ENCODE measurements around the gene XIRP1.

The XIRP1 gene

DNA sequence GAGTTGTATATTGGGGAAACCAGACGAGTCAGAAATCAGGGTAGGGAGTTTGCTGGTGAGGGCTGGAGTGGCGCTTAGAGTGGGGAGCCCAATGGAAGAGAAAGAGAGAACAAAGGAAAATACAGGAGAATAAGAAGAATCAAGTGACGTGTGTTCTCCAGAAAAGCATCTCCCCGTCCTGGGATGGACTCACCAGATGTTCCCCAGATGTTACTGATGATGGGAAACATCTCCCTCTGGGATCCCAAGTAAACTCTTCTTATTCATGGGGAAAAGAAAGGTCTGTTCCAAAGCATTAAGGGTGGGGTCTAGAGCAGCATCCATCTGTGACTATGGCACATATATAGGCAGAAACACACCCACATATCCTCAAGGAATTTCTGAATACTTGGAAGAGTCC lies 36.0 kb downstream of the XIRP1 start:
- Mint-ChIP-seq H3K36me3 (ENCODE audit: low read depth) (no peaks in the 10 kb centered on the region), H3K27ac (peak overlapping the region; percentile 40), H3K27me3 (ENCODE audit: low read depth, poor library complexity) (peaks cover 13% of the 10 kb centered on the region), H3K9me3 (no peaks in the 10 kb centered on the region), H3K4me1 (peaks cover 49% of the 10 kb centered on the region), H3K4me3 (no peak overlapping the region)
- TF ChIP-seq, protein P1, sequence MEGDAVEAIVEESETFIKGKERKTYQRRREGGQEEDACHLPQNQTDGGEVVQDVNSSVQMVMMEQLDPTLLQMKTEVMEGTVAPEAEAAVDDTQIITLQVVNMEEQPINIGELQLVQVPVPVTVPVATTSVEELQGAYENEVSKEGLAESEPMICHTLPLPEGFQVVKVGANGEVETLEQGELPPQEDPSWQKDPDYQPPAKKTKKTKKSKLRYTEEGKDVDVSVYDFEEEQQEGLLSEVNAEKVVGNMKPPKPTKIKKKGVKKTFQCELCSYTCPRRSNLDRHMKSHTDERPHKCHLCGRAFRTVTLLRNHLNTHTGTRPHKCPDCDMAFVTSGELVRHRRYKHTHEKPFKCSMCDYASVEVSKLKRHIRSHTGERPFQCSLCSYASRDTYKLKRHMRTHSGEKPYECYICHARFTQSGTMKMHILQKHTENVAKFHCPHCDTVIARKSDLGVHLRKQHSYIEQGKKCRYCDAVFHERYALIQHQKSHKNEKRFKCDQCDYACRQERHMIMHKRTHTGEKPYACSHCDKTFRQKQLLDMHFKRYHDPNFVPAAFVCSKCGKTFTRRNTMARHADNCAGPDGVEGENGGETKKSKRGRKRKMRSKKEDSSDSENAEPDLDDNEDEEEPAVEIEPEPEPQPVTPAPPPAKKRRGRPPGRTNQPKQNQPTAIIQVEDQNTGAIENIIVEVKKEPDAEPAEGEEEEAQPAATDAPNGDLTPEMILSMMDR (IDR thresholded peaks at IDR 0.05): no peak
- DNase-seq: no peak

GRCh38 chr3:39154280-39155021 lies 37.9 kb downstream of the XIRP1 start:
- Mint-ChIP-seq H3K36me3 (ENCODE audit: low read depth) (no peaks in the 10 kb centered on the region), H3K9me3 (no peaks in the 10 kb centered on the region), H3K27me3 (ENCODE audit: low read depth, poor library complexity) (peaks cover 13% of the 10 kb centered on the region), H3K4me1 (peaks cover 69% of the 10 kb centered on the region), H3K4me3 (peak overlapping the region; percentile 87), H3K27ac (peak overlapping the region; percentile 99)
- DNase-seq: peak; percentile 49
- TF ChIP-seq, protein P1 (IDR thresholded peaks at IDR 0.05): no peak

- TF ChIP-seq, protein P1 (IDR thresholded peaks at IDR 0.05): no peak
- no peak for DNase-seq
- peaks cover 72% of the 10 kb centered on the region for H3K4me1 Mint-ChIP-seq
- H3K36me3 Mint-ChIP-seq (ENCODE audit: low read depth): no peaks in the 10 kb centered on the region
- H3K4me3 Mint-ChIP-seq: peak overlapping the region; percentile 87
- peak overlapping the region; percentile 99 for H3K27ac Mint-ChIP-seq
- H3K27me3 Mint-ChIP-seq (ENCODE audit: low read depth, poor library complexity): peaks cover 13% of the 10 kb centered on the region
- no peaks in the 10 kb centered on the region for H3K9me3 Mint-ChIP-seq
These were observed 38.5 kb downstream of the XIRP1 start for GRCh38 chr3:39153977-39154279.

DNA sequence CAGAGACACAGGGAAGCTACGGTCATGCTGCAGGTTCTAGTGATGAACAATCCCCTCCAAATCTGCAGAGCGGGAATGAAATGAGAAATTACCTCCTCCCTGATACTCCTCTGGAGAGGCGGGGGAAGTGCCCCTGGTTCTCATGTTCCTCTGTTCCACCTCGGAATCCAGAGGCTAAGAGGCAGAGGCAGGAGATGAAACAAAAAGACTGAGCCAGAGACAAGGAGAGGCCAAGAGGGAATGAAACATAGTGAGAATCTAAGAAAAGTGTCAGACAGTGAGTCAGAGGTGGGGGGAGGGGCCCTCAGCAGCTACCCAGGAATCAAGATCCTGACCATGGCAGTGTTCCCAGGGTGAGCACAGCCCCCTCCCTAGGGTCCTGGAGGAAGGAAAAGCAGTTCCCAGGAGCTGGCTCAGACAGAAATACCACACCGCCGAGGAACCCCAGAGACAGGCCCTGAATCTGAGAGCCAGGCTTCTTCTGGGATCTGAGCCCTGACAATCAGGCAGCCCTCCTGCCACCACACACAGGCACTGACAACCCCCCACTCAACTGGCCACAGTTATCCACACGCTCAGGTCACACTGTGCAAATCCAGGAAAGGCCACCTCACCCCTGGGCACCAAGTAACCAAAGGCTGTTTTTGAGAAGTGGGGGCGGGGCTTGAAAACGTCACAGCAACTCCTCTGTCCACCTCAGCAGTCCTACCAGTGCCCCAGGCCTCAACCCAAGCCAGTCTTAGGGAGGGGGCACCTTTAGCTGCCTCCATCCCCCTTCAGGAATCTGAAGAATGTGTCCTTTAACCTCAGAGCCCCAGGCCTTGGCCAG lies 41.4 kb downstream of the XIRP1 start:
- peaks cover 8% of the 10 kb centered on the region for H3K27me3 Mint-ChIP-seq (ENCODE audit: low read depth, poor library complexity)
- TF ChIP-seq, protein P1 (IDR thresholded peaks at IDR 0.05): no peak
- peaks cover under 1% of the 10 kb centered on the region for H3K36me3 Mint-ChIP-seq (ENCODE audit: low read depth)
- no peaks in the 10 kb centered on the region for H3K9me3 Mint-ChIP-seq
- H3K27ac Mint-ChIP-seq: peak overlapping the region; percentile 99
- peak; percentile 65 for DNase-seq
- H3K4me3 Mint-ChIP-seq: peak overlapping the region; percentile 95
- peaks cover 85% of the 10 kb centered on the region for H3K4me1 Mint-ChIP-seq

DNA sequence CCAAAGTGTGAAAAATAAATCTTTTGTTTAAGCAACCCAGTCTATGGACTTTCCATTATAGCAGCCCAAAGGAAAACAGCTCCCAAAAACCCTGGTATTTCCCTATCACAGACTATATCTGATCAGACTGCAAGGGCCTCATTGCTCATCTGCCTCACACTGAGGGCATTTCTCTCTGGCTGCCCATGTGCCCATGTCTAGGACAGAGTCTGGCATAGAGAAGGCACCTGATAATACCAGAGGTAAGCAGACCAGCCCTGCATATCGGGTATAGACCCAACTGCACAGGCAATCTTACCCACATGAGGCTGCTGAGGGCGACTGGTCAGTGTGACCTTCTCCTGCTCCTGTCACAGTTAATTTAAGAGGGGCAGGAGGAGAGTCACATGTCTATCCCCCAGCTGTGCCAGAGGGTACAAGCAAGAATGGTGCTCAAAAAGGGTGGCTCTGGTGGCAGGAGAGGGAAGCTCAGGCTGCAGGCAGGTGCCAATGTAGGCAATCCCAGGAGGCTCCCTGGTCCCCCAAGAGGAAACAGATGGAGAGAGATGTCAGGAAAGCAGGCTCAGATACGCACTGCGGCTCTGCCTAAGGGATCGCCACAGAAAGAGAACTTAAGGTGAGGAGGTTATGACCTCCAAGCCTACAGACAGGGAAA lies 42.1 kb downstream of the XIRP1 start:
- TF ChIP-seq, protein P1 (IDR thresholded peaks at IDR 0.05): no peak
- DNase-seq: no peak
- peaks cover 1% of the 10 kb centered on the region for H3K27me3 Mint-ChIP-seq (ENCODE audit: low read depth, poor library complexity)

More for the DNA sequence above, 42.1 kb downstream of the XIRP1 start:
- peaks cover 87% of the 10 kb centered on the region for H3K4me1 Mint-ChIP-seq
- peaks cover 5% of the 10 kb centered on the region for H3K36me3 Mint-ChIP-seq (ENCODE audit: low read depth)
- H3K9me3 Mint-ChIP-seq: no peaks in the 10 kb centered on the region
- H3K4me3 Mint-ChIP-seq: peak overlapping the region; percentile 95
- H3K27ac Mint-ChIP-seq: peak overlapping the region; percentile 99

All from nephron progenitor cell (in vitro differentiated cells).